HG03175 (cell line): Measurements from ENCODE around the gene KPTN.
A peak's percentile ranks its signal among the peaks of the same experiment; 100 is the strongest.

Source experiments
- ATAC-seq: cut with Tn5 transposase; IDR thresholded peaks from one replicate; pipeline ENCODE4 v1.9.1; 2021; ENCODE audit warnings: mild to moderate bottlenecking, moderate library complexity; ENCODE audit not compliant: unreplicated experiment

KPTN gene

GRCh38 chr19:47483800-47484690 lies at the start of gene KPTN:
TSS of gene KPTN (minus strand) at chr19:47484219. CDS start at chr19:47484160, 59 bp downstream.
- ATAC-seq = peak; percentile 74

GRCh38 chr19:47531640-47532387 lies 47.8 kb upstream of the KPTN start:
- ATAC-seq = no peak

GRCh38 chr19:47529018-47529742 lies 45.2 kb upstream of the KPTN start:
- ATAC-seq = no peak

- no peak for ATAC-seq
Observed at GRCh38 chr19:47526798-47527197, 42.8 kb upstream of the KPTN start.

GRCh38 chr19:47523473-47523872 lies 39.5 kb upstream of the KPTN start:
- ATAC-seq = no peak

- ATAC-seq = no peak
Observed at GRCh38 chr19:47521473-47522180, 37.6 kb upstream of the KPTN start.

GRCh38 chr19:47520839-47521238 lies 36.8 kb upstream of the KPTN start:
- no peak for ATAC-seq

GRCh38 chr19:47520343-47520806 lies 36.4 kb upstream of the KPTN start:
- ATAC-seq = no peak

- ATAC-seq = no peak
Observed at GRCh38 chr19:47518854-47519253, 34.8 kb upstream of the KPTN start.

- ATAC-seq = no peak
Observed at GRCh38 chr19:47518139-47518538, 34.1 kb upstream of the KPTN start.

GRCh38 chr19:47514869-47515588 lies 31.0 kb upstream of the KPTN start, which contains the start of gene NAPA:
TSS of gene NAPA (minus strand) at chr19:47515063. CDS start at chr19:47514940, 123 bp downstream.
- peak; percentile 83 for ATAC-seq

GRCh38 chr19:47514151-47514868 lies 30.3 kb upstream of the KPTN start:
- no peak for ATAC-seq

- no peak for ATAC-seq
Observed at GRCh38 chr19:47512948-47513319, 28.9 kb upstream of the KPTN start.

GRCh38 chr19:47512183-47512947 lies 28.3 kb upstream of the KPTN start:
- no peak for ATAC-seq

- ATAC-seq = no peak
Observed at GRCh38 chr19:47511681-47512080, 27.7 kb upstream of the KPTN start.

- ATAC-seq = no peak
Observed at GRCh38 chr19:47511128-47511517, 27.1 kb upstream of the KPTN start.

- no peak for ATAC-seq
Observed at GRCh38 chr19:47510516-47511127, 26.6 kb upstream of the KPTN start.

GRCh38 chr19:47509973-47510372 lies 26.0 kb upstream of the KPTN start:
- no peak for ATAC-seq
